Stimulated activated CD4-positive, alpha-beta T cell treated with anti-CD3 and anti-CD28 coated beads, Interleukin-1b, Interleukin-23, amount 100 ng/mL, for 4 hours (primary cell): Measurements from ENCODE around the gene PMPCA.
"Not testable (repeated sequence)": the region's sequence is repeated elsewhere in the genome, so short reads cannot be mapped to it uniquely, and the experiment has no call there.

ENCODE experiments used
- DNase-seq, 2 donors: peaks; one replicate each; pipeline ENCODE4 v3.0.0-alpha.2; 2020; ENCODE audit warnings: low read depth in 2 of 2

Gene PMPCA

DNA sequence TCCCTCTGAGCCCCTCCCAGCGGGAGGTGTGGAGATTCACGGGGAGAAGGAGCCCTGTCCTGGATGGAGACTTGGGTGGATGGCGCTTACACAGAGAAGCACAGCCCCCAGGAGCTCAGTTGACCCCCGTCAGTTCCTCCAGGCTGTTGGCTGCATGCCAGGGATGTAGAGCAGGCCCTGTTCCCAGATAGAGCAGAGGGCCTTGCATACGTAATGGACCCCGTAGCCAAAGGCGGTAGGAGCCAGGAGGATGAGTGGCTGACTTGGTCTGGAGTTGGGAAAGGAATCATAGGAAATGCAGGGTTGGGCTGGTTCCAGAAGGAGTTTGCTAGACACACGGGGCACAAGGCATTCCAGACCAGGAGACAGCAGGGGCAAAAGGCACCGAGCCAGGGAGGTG, 2.5 kb downstream of the PMPCA start:
- no peak for DNase-seq

DNA sequence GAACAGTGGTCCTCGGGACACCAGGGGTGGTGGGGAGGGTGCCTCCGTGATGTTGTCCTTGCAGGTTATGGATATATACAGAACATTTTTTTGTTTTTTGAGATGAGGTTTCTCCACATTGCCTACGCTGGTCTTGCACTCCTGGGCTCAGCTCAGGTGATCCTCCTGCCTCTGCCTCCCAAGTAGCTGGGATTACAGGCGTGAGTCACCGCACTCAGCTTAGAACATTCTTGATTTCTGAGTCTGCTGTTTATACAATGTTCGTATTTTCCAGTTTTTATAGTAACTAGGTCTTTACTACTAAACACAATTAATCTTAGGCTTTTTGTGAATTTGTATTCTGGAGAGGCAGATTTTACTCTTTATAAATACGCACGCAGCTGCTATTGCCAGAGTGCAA, 6.0 kb downstream of the PMPCA start:
- DNase-seq = no peak

DNA sequence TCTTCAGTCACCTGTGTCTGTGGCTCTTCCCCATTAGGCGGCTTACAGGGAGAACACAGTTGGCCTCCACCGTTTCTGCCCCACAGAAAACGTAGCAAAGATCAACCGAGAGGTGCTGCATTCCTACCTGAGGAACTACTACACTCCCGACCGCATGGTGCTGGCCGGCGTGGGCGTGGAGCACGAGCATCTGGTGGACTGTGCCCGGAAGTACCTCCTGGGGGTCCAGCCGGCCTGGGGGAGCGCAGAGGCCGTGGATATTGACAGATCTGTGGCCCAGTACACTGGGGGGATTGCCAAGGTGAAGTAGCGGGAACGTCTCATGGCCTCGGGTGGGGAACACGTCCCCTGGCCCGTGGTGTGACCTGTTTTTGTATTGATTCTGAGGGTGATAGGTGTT, 6.5 kb downstream of the PMPCA start:
- no peak for DNase-seq

DNA sequence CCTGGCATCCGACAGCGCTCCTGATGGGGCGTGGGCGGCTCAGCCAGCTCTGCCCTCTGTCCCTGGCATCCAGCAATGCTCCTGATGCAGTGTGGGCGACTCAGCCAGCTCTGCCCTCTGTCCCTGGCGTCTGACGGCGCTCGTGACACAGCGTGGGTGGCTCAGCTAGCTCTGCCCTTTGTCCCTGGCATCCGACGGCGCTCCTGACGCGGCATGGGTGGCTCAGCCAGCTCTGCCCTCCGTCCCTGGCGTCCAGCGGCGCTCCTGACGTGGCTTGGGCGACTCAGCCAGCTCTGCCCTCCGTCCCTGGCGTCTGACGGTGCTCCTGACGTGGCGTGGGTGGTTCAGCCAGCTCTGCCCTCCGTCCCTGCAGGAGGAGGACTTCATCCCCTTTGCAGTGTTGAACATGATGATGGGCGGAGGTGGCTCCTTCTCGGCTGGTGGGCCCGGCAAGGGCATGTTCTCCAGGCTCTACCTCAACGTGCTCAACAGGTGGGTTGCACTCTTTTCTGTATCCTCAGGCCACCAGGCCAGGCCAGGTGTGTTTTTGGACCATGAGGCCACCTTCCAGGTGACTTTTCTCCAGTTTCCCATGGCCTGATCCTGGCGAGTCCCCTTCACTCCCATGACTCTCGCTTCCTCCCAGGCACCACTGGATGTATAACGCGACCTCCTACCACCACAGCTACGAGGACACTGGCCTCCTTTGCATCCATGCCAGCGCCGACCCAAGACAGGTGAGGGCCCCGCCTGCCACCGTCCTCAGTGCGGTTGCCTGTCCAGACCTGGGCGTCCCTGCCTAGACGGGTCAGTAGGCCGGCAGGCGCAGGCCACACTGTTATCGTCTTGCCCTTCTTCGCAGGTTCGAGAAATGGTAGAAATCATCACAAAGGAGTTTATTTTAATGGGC, 8.0 kb downstream of the PMPCA start:
- DNase-seq = no peak

DNA sequence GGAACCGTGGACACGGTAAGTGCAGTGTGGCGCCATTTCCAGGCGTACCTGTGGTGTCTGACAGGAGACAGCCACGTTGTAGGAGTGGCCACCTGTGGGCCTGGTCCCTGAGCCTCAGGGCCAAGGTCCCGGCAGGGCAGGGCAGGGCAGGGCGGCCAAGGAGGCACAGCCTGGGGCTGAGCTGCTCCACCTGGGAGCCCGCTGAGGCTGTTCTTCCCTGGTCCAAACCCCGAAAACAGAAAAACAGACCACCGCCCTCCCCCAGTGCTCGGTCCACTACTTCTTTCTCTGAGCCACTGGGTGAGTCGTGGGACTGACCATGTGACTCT, 8.6 kb downstream of the PMPCA start:
- no peak for DNase-seq

DNA sequence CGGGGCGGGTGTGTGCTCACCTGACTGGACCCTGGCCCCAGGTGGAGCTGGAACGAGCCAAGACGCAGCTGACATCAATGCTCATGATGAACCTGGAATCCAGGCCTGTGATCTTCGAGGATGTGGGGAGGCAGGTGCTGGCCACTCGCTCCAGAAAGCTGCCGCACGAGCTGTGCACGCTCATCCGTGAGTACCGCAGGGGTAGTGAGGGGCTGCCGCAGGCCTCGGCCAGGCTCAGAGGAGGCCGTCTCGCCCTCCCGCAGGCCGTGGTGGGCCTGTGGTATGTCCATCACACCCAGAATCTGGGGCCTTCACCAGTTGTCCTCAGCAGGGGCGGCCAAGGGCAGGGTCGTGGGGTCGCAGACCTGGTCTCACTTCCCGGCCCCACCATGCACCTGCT, 11.3 kb downstream of the PMPCA start:
- no peak for DNase-seq

DNA sequence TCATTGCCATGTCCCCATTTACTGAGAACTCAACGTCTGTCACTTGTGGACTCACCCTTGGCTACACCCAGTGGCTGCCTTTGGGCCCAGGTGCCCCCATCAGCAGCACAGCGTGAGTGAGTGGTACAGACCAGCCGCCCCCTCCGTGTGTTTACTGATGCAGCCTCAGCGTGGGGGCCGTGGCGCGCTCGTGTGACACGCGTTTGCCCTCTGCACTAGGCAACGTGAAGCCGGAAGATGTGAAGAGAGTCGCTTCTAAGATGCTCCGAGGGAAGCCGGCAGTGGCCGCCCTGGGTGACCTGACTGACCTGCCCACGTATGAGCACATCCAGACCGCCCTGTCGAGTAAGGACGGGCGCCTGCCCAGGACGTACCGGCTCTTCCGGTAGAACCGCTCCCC, 12.4 kb downstream of the PMPCA start:
- DNase-seq = no peak

DNA sequence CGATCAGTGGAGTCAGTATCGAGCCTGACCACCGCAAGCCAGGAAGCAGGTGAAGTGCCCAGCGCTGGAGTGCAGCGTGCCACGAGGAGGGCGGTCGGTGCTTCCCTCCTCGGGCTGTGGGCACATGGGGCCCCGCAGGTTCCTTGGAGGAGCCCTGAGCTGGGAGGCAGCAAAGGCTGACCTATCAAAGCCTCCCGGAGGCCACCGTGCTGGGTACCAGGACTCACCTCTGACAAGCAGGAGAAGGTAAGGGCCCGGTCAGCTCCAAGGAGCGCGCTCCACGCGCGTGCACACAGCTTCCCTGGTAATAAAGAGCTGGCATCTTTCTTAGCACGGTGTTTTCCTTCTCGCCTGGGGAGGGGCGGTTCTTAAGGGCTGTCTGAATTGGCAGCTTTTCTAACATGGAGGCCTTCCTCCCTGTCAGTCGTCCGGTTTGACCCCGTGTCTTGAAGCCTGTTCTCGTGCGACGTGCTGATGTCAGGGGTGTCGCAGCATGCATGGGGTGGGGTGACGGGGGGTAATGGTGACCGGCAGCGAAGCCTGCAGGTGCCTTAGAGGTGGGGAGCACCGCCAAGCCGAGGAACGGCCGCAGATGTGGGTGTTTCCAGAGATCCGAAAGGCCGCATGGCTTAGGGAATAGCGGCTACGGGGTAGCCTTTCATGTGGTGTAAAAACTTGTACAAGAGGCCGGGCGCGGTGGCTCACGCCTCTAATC, 13.1 kb downstream of the PMPCA start:
- DNase-seq = no peak

DNA sequence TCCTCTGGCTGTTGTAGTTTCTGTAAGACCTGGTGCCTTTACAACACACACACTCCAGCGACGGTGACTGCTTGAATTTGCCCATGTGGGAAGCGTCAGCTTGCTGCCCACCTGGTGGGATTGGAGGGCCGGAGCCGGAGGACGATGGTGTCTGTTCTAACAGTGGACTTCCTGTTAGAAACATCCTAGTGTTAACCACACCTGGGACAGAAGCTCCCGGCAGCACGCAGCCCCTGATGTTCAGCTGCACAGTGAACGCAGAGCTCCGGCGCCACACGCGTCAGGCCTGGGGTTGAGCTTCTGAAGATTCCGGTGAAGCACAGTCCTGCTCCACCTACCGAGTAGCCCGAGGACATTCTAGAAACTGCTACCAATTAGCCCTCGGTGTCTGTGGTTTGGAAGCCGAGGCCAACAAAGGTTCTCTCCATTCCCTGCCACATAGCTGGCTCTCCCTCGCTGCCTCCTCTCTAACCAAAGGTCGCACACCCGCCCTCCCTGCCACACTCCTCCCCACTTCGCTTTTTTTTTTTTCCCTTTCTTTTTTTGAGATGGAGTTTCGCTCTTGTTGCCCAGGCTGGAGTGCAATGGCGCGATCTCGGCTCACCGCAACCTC, 14.4 kb downstream of the PMPCA start:
- DNase-seq = no peak

DNA sequence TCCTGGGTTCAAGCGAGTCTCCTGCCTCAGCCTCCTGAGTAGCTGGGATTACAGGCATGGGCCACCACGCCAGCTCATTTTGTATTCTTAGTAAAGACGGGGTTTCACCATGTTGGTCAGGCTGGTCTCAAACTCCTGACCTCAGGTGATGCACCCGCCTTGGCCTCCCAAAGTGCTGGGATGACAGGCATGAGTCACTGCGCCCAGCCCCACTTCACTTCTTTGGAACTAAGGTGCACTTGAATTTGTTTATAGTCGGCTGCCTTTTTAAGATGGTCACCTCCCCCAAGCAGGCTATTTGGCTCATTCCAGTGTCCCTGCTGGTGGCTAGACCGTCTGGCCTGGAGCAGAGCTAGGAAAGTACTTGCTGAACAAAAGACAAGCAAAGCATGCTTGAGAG, 14.9 kb downstream of the PMPCA start:
- not testable (repeated sequence) for DNase-seq

DNA sequence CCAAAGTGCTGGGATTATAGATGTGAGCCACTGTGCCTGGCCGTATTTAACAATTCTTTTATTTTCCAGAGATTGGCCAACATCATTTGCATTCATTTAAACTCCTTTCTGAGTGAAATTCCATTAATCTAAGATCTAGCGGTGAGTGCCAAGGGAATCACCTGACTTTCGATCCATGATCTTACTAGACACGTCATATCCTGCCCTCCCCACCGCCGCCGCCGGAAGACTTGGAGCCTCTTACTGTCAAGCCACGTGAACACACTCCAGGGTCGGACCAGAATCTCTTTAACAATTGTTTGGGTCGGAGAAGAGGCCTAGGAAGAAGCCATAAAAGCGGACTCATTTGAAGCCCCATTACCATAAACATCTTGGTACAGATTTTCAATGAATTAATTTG, 16.3 kb downstream of the PMPCA start:
- no peak for DNase-seq

DNA sequence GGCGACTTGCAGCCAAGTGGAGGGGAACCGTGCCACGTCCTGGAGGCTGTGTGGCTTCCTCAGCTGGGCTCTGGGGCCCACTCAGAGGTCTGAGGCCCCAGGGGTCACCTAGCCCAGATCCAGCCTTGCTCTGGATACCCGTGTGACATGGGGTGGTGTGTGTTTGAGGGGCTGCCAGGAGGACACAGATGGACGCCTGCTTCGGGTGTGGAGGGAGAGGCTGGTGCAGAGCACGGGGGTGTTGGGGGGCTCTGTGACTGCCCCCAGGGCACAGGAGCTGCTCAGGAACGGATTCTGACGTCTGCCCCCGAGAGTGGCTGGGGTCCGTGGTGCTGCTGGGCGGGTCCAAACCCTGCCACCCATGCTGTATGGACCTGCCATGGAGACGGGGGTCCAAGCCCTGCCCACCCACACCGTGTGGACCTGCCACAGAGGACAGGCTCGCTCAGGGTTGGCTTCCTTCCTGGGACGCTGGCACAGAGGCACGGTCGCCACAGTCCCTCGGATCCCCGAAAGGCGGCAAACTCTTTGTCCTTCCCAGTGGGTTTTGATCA, 18.7 kb downstream of the PMPCA start:
- no peak for DNase-seq

DNA sequence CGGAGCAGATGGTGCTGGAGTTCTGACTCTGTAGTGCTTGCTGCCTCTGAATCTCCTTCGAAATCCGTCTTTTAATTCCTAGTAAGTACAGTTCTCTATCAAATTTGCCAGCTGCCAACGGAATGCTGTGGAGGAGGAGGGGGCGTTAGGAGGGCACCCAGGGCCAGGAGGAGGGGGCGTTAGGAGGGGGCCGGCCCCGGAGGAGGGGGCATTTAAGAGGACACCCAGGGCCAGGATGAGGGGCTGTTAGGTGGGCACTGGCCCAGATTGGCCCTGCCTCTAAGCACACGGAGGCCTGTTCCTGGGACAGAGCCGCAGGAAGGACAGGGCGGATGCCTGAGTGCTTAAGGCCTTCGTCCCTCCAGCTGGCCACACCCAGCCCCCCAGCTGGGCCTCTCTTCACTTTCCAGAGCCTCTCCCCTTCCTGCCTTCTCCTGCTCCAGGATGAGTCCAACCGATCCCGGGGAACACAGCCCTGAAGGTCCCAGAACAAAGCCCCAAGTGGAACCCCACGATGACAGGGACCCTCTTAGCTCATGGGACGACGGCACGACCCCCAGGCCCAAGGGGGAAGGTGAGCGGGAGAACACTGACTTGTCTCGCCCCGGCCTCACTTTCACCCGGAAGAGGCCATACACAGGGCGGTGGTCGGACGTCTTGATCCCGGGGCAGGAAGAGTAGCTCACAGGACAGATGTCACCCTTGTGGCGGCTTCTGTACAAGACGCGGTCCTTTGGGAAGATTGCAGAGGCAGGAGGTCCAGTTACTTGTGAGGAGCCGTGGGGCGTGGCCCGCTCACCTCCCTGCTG, 19.4 kb downstream of the PMPCA start:
- no peak for DNase-seq

DNA sequence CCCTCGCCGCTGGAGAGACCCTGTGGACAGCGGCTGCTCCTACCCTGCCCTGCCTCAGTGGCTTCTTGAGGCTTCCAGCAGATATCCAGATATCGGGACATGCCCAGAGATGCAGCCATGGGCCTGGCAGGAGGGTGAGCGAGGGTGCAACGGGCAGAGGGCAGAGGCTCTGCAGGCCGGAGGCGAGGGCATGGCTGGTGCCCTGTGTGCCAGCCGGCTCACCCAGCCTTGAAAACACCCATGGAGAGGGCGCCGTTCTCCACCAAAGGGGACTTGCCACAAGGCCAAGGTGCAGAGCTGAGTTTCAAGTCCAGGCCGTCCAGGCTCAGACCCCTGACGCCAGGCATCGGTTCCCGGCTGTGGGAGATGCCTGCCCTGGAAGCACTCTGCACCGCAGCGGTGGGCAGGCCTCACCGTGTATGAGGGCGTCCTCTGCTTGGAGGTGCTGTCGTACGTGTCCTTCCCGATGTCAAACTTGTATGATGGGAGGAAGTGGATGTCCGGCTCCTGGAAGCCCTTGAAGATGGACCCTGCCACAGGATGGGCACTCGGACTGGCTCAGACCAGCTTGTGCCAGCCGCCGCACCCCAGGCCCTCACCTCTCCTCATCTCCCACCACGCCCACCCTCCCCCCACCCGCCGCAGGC, 20.3 kb downstream of the PMPCA start:
- no peak for DNase-seq

DNA sequence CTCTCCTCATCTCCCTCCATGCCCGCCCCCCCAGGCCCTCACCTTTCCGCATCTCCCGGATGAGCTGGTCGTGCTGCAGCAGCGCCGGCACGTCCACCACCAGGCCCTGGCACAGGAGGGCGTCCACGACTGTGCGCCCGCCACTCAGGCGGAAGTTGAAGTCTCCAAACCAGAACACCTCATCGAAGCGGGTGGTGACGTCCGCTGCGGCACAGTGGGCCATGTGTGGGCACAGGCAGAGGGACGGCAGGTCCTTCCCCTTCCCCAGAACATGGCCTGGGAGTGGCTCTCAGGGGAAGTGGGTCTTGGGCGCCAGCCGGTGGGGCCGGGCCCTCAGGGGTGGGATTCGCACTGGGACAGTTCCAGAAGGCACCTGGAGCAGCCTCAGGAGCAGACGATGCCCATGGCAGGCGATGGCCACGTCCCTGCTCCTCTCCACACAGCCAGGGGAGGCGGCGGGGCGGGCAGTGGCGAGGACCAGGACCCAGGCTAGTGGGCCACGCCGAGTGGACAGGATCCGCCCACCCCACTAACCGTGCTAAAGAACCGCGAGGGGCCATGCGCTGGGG, 21.4 kb downstream of the PMPCA start:
- DNase-seq = no peak

DNA sequence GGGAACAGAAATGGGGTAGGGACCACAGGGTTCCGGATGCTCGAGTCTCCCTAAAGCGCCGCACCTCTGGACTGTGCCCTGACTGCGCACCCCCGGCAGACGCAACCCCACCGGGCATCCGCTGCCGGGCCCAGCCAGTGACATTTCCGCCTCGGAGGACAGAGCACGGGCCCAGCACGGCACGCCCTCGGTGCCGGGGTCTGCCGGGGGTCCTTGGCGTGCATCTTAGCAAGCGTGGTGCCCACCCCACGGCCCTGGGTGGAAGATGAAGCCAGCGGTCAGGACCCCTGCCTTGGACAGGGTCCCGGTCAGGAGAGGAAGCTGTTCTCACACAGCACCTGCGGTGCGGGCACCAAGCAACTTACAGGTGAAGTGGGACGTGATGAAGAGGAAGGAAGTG, 22.1 kb downstream of the PMPCA start:
- DNase-seq = no peak

DNA sequence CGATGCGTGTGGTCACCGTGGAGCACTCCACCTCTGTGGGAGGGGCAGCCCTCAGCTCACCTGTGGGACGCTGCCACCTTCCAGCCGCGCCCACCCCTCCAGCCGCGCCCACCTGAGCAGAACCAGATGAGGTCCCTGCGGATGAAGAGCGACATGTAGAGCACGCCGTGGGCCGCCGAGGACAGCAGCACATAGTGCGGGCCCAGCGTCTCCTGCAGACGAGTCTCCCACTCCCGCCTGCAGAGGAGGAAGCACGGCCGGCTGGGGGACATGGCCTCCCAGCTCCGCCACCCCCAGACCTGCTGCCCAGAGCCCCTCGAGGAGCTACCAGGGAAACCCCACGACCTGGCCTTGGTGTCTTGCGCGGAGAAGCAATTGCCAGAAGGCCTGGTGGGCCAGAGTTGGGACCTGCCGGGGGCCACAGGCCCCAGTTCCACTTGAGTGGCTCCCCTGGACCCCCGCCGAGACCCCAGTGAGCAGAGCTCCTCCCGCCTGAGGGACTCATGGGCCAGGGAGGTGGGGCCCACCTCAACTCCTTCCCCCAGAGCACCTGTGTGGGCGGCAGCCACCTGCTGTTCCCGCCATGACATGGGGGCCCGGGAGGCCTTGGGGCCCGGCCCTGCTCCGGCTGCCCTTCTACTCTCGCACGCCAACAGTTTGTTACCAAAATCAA, 22.7 kb downstream of the PMPCA start:
- DNase-seq = no peak

DNA sequence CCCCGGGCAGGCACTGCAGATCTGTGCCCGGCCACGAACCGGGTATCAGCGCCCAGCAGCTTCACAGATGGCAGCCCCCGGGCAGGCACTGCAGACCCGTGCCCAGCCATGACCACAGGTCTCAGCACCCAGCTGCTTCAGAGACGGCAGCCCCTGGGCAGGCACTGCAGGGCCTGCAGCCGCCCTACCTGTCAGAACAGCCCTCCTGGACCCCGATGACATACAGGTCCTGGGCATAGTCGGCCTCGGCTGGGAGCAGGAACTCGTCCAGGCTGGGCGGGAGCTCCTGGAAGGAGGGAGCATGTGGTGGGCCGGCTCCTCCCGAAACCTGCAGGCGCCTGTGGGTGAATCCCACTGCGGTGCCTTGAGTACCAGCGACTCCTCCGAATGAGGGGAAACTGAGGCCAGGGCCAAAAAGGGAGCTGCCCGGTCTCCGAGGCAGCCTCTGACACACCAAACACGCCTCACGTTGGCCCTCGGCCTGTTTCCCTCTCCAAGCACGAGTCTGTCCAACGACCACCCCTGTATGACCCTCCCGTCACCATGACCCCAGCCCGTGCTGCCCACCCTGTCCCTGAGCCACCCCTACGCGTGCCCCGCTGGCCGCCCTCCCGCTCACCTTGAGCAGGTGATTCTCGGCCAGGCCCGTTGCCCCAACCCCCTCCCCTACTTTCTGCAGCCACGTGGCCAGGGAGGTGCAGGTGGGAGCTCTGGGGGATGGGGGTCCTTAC, 23.6 kb downstream of the PMPCA start:
- no peak for DNase-seq

DNA sequence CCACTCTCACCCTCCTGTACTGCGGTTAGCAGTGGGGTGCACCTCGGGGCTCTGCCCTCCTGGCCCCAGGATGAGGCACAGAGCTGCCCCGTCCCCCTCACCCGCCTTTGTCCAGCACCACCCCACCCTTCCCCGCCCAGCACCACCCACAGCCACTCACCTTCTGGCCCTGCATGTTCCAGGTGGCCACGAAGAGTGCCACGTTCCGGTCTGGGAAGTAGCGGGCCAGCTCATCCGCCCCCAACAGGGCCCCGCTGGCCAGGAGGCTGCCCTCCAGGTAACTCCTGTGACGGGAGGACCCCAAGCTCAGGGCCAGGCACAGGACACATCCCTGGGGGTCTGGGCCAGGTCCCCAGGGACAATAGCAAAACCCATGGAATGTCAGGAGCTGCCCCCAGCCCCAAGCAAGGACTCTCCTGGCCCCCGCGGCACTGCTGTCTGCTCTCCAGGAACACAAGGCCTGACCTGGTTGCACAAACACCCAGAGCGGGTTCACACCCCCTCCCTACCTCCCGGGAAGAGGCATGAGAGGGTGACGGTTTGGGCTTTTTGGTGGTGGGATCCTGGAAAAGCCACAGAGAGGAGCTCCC, 24.2 kb downstream of the PMPCA start:
- DNase-seq = no peak
